HCT116 (cell line): ENCODE measurements around the gene GABBR2. TPM values are rescaled to one million over a fixed set of nuclear protein-coding genes. Genes with fewer than 3 reads are reported as not detected.

Source experiments
- ATAC-seq: fragments of 200-7000 bp; cut with Tn5 transposase; 2 replicates; pipeline ENCODE4 v1.9.1; 2020; ENCODE audit warnings: mild to moderate bottlenecking, moderate library complexity
- BruUV-seq: library from RNA; stranded (reverse); fragments of 400-500 nt; replicated peaks from 2 replicates; lab custom pipeline; 2021; lab: Mats Ljungman, UMichigan
- CTCF ChIA-PET: fragments of 300-600 bp; sonication (Branson Sonifier 250); formaldehyde crosslinking; loops from one replicate; lab custom pipeline; 2021; ENCODE audit warnings: antibody characterized with exemption; lab: Charles Lee
- POLR2A ChIA-PET: fragments of 300-600, 350-600 bp; sonication (Branson Sonifier 250); formaldehyde crosslinking; loops from one replicate; lab custom pipeline; 2021; ENCODE audit warnings: antibody characterized with exemption; lab: Charles Lee
- RAD21 ChIA-PET, 2 experiments: fragments of 300-600 bp; sonication (Branson Sonifier 250); formaldehyde crosslinking; loops; one replicate each; lab custom pipeline; 2023; ENCODE audit warnings: low total read pairs in 2 of 2; ENCODE audit not compliant: uncharacterized antibody in 2 of 2, unreplicated experiment in 2 of 2, low non-redundant PET in 1 of 2; lab: Charles Lee
- DNase-seq: peaks from one replicate; pipeline ENCODE4 v3.0.0-alpha.2; 2010; ENCODE audit warnings: low read depth, low spot score
- H2AFZ ChIP-seq: fragments of 200-600 bp; shearing (Covaris generic), sonication (generic); 2 replicates; pipeline ENCODE4 v1.6.1; 2017; ENCODE audit warnings: low read depth, mixed run types, mixed read lengths, antibody characterized with exemption, low read length; ENCODE audit not compliant: poor library complexity, severe bottlenecking
- H3K27ac ChIP-seq: 2 replicates; pipeline ENCODE4 v1.5.1; 2012; ENCODE audit warnings: low read depth, low read length
- H3K27me3 ChIP-seq: fragments of 200-600 bp; sonication (generic); 2 replicates; pipeline ENCODE4 v1.6.1; 2016; ENCODE audit warnings: mixed run types, low read length, mixed read lengths; ENCODE audit not compliant: insufficient read depth
- H3K36me3 ChIP-seq, 2 experiments: fragments of 200-500 bp in 1 of 2; fragments of 200-600 bp in 1 of 2; sonication (Bioruptor generic) in 1 of 2; sonication (generic) in 1 of 2; 2 replicates each; pipeline versions ENCODE4 v1.5.1 to v1.6.1; 2014 to 2016; ENCODE audit warnings: low read length in 2 of 2, inconsistent platforms in 1 of 2, mixed read lengths in 1 of 2, mixed run types in 1 of 2; ENCODE audit not compliant: insufficient read depth in 2 of 2, control insufficient read depth in 1 of 2
- H3K4me1 ChIP-seq, 2 experiments: fragments of 200-600 bp in 1 of 2; sonication (generic) in 1 of 2; 2 replicates each; pipeline versions ENCODE4 v1.5.1 to v1.6.1; 2012 to 2017; ENCODE audit warnings: low read length in 2 of 2, inconsistent platforms in 1 of 2, mild to moderate bottlenecking in 1 of 2, mixed read lengths in 1 of 2, mixed run types in 1 of 2, moderate library complexity in 1 of 2; ENCODE audit not compliant: insufficient read depth in 2 of 2, control insufficient read depth in 1 of 2
- H3K4me2 ChIP-seq: fragments of 200-600 bp; sonication (generic); 2 replicates; pipeline ENCODE4 v1.6.1; 2017; ENCODE audit warnings: mixed run types, low read length, mixed read lengths
- H3K4me3 ChIP-seq, 2 experiments: fragments of 200-600 bp in 1 of 2; sonication (generic) in 1 of 2; replicated peaks in 1 of 2; 2 replicates each; pipeline ENCODE4 v1.5.1; 2011 to 2016; ENCODE audit warnings: low read length in 2 of 2, control low read depth in 1 of 2, low read depth in 1 of 2, mild to moderate bottlenecking in 1 of 2, mixed read lengths in 1 of 2, mixed run types in 1 of 2
- H3K79me2 ChIP-seq: fragments of 200-600 bp; sonication (generic); 2 replicates; pipeline ENCODE4 v1.6.1; 2017; ENCODE audit warnings: mild to moderate bottlenecking, mixed run types, low read length, moderate library complexity, mixed read lengths; ENCODE audit not compliant: insufficient read depth
- H3K9ac ChIP-seq: fragments of 200-600 bp; sonication (generic); 2 replicates; pipeline ENCODE4 v1.6.1; 2016; ENCODE audit warnings: low read length, mixed read lengths
- H3K9me2 ChIP-seq: fragments of 200-600 bp; sonication (generic), shearing (Covaris generic); 2 replicates; pipeline ENCODE4 v1.6.1; 2017; ENCODE audit warnings: mixed run types, mild to moderate bottlenecking, moderate library complexity; ENCODE audit not compliant: insufficient read depth
- H3K9me3 ChIP-seq, 2 experiments: fragments of 200-500 bp in 1 of 2; fragments of 200-600 bp in 1 of 2; sonication (Bioruptor generic) in 1 of 2; sonication (generic) in 1 of 2; 2 replicates each; pipeline ENCODE4 v1.6.1; 2014 to 2017; ENCODE audit warnings: low read length in 2 of 2, mixed read lengths in 2 of 2, inconsistent platforms in 1 of 2, low read depth in 1 of 2, mild to moderate bottlenecking in 1 of 2, mixed run types in 1 of 2, moderate library complexity in 1 of 2; ENCODE audit not compliant: control insufficient read depth in 1 of 2, insufficient read depth in 1 of 2
- H4K20me1 ChIP-seq: fragments of 200-600 bp; sonication (generic), shearing (Covaris generic); 2 replicates; pipeline ENCODE4 v1.6.1; 2017; ENCODE audit warnings: mixed run types, mild to moderate bottlenecking, moderate library complexity; ENCODE audit not compliant: insufficient read depth
- CBX3 ChIP-seq: IDR thresholded peaks from 2 replicates; pipeline ENCODE4 v1.6.1; 2012; ENCODE audit warnings: low read depth
- CEBPB ChIP-seq: IDR thresholded peaks from 2 replicates; pipeline ENCODE4 v1.6.1; 2012; ENCODE audit warnings: low read depth
- EGR1 ChIP-seq: IDR thresholded peaks from 2 replicates; pipeline ENCODE4 v1.6.1; 2012; ENCODE audit warnings: low read depth
- ELF1 ChIP-seq: IDR thresholded peaks from 2 replicates; pipeline ENCODE4 v1.6.1; 2012; ENCODE audit warnings: low read depth, borderline replicate concordance
- EZH2 ChIP-seq: fragments of 200-600 bp; sonication (generic); IDR thresholded peaks from 2 replicates; pipeline ENCODE4 v1.6.1; 2017; ENCODE audit warnings: antibody characterized with exemption, mixed run types
- EZH2phosphoT487 ChIP-seq: fragments of 200-600 bp; IDR thresholded peaks from 2 replicates; pipeline ENCODE4 v1.6.1; 2018; ENCODE audit warnings: antibody characterized with exemption, borderline replicate concordance
- FOSL1 ChIP-seq: IDR thresholded peaks from 2 replicates; pipeline ENCODE4 v1.6.1; 2012; ENCODE audit warnings: low read depth
- POLR2A ChIP-seq: IDR thresholded peaks from 2 replicates; pipeline ENCODE4 v1.7.0; 2011; ENCODE audit warnings: borderline replicate concordance; ENCODE audit not compliant: insufficient read depth, insufficient read length; ENCODE audit errors: extremely low read depth
- POLR2AphosphoS5 ChIP-seq: IDR thresholded peaks from 2 replicates; pipeline ENCODE4 v1.6.1; 2011; ENCODE audit warnings: mild to moderate bottlenecking, low read depth, low read length, moderate library complexity
- RAD21 ChIP-seq: IDR thresholded peaks from 2 replicates; pipeline ENCODE4 v1.6.1; 2012; ENCODE audit warnings: low read depth, mild to moderate bottlenecking
- SIN3A ChIP-seq: IDR thresholded peaks from 2 replicates; pipeline ENCODE4 v1.6.1; 2012; ENCODE audit warnings: low read depth
- SP1 ChIP-seq: IDR thresholded peaks from 2 replicates; pipeline ENCODE4 v1.6.1; 2012; ENCODE audit warnings: low read depth
- YY1 ChIP-seq: IDR thresholded peaks from 2 replicates; pipeline ENCODE4 v1.6.1; 2011; ENCODE audit warnings: low read length, low read depth, moderate library complexity, mild to moderate bottlenecking; ENCODE audit not compliant: insufficient replicate concordance; ENCODE audit errors: extremely low read depth
- ZFX ChIP-seq: fragments of 450-650 bp; IDR thresholded peaks from 2 replicates; pipeline ENCODE4 v1.6.1; 2017
- ZNF274 ChIP-seq: fragments of 200-500 bp; sonication (Bioruptor generic); IDR thresholded peaks from 2 replicates; pipeline ENCODE4 v1.6.1; 2014; ENCODE audit warnings: mild to moderate bottlenecking, low read depth, low read length, inconsistent platforms
- intact Hi-C: fragments of 100-400 bp; cut with micrococcal nuclease; formaldehyde crosslinking; loops from 2 replicates; pipeline ENCODE4 v1.10.0; 2022
- total RNA-seq: library from RNA; stranded (reverse); gene quantifications from one replicate; pipeline ENCODE4 v1.2.1, GENCODE V29; 2021; ENCODE audit not compliant: unreplicated experiment
- TF ChIP-seq, protein P1 (sequence below): IDR thresholded peaks from 2 replicates; pipeline ENCODE4 v1.6.1; 2012
- TF ChIP-seq, protein P2 (sequence below): IDR thresholded peaks from 2 replicates; pipeline ENCODE4 v1.6.1; 2011; ENCODE audit warnings: mild to moderate bottlenecking, low read length, moderate library complexity; ENCODE audit not compliant: insufficient replicate concordance; ENCODE audit errors: extremely low read depth
- TF ChIP-seq, protein P3 (sequence below): IDR thresholded peaks from 2 replicates; pipeline ENCODE4 v1.6.1; 2012; ENCODE audit warnings: low read depth
- TF ChIP-seq, protein P4 (sequence below), 3 experiments: fragments of 200-600 bp in 1 of 3; sonication (generic) in 1 of 3; IDR thresholded peaks in 2 of 3; conservative IDR thresholded peaks in 1 of 3; 2 replicates each; pipeline ENCODE4 v1.5.1; 2012 to 2017; ENCODE audit warnings: low read depth in 2 of 3, low read length in 2 of 3, antibody characterized with exemption in 1 of 3, borderline replicate concordance in 1 of 3, control low read depth in 1 of 3, mild to moderate bottlenecking in 1 of 3, mixed read lengths in 1 of 3, mixed run types in 1 of 3, moderate library complexity in 1 of 3; ENCODE audit not compliant: insufficient read depth in 1 of 3
- TF ChIP-seq, protein P5 (sequence below): IDR thresholded peaks from 2 replicates; pipeline ENCODE4 v1.6.1; 2012

The GABBR2 gene
- total RNA-seq, 1 experiment from 2014 or later = 0.15 TPM

DNA sequence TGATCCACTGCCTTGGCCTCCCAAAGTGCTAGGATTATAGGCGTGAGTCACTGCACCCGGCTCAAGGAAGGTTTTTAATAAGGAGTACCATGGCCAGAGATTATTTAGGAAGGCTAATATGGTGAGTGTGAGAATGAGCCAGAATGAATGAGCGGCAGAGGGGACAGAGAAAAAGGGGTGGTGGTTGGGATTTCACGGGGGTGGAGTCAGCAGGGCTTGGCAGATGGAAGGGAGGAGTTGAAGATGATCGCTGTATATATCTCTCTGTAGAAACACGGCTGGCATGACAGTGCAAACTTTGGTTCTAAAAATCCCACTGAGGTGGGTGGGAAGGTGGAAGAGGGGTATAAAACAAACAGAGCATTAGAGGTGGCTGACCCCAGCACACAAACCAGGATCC, 276.6 kb downstream of the GABBR2 start:
- ATAC-seq (no peak), DNase-seq (no peak)
- TF ChIP-seq, protein P1, sequence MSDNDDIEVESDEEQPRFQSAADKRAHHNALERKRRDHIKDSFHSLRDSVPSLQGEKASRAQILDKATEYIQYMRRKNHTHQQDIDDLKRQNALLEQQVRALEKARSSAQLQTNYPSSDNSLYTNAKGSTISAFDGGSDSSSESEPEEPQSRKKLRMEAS = no peak
- TF ChIP-seq EZH2 (no peak), ZNF274 (no peak), ELF1 (no peak), CBX3 (no peak), YY1 (no peak), EZH2phosphoT487 (no peak), RAD21 (no peak), CEBPB (no peak), ZFX (no peak), POLR2AphosphoS5 (no peak), POLR2A (no peak), FOSL1 (no peak), SIN3A (no peak), EGR1 (no peak), SP1 (no peak)
- TF ChIP-seq, protein P2, sequence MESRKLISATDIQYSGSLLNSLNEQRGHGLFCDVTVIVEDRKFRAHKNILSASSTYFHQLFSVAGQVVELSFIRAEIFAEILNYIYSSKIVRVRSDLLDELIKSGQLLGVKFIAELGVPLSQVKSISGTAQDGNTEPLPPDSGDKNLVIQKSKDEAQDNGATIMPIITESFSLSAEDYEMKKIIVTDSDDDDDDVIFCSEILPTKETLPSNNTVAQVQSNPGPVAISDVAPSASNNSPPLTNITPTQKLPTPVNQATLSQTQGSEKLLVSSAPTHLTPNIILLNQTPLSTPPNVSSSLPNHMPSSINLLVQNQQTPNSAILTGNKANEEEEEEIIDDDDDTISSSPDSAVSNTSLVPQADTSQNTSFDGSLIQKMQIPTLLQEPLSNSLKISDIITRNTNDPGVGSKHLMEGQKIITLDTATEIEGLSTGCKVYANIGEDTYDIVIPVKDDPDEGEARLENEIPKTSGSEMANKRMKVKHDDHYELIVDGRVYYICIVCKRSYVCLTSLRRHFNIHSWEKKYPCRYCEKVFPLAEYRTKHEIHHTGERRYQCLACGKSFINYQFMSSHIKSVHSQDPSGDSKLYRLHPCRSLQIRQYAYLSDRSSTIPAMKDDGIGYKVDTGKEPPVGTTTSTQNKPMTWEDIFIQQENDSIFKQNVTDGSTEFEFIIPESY = no peak
- TF ChIP-seq, protein P3, sequence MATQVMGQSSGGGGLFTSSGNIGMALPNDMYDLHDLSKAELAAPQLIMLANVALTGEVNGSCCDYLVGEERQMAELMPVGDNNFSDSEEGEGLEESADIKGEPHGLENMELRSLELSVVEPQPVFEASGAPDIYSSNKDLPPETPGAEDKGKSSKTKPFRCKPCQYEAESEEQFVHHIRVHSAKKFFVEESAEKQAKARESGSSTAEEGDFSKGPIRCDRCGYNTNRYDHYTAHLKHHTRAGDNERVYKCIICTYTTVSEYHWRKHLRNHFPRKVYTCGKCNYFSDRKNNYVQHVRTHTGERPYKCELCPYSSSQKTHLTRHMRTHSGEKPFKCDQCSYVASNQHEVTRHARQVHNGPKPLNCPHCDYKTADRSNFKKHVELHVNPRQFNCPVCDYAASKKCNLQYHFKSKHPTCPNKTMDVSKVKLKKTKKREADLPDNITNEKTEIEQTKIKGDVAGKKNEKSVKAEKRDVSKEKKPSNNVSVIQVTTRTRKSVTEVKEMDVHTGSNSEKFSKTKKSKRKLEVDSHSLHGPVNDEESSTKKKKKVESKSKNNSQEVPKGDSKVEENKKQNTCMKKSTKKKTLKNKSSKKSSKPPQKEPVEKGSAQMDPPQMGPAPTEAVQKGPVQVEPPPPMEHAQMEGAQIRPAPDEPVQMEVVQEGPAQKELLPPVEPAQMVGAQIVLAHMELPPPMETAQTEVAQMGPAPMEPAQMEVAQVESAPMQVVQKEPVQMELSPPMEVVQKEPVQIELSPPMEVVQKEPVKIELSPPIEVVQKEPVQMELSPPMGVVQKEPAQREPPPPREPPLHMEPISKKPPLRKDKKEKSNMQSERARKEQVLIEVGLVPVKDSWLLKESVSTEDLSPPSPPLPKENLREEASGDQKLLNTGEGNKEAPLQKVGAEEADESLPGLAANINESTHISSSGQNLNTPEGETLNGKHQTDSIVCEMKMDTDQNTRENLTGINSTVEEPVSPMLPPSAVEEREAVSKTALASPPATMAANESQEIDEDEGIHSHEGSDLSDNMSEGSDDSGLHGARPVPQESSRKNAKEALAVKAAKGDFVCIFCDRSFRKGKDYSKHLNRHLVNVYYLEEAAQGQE = no peak
- TF ChIP-seq, protein P4, sequence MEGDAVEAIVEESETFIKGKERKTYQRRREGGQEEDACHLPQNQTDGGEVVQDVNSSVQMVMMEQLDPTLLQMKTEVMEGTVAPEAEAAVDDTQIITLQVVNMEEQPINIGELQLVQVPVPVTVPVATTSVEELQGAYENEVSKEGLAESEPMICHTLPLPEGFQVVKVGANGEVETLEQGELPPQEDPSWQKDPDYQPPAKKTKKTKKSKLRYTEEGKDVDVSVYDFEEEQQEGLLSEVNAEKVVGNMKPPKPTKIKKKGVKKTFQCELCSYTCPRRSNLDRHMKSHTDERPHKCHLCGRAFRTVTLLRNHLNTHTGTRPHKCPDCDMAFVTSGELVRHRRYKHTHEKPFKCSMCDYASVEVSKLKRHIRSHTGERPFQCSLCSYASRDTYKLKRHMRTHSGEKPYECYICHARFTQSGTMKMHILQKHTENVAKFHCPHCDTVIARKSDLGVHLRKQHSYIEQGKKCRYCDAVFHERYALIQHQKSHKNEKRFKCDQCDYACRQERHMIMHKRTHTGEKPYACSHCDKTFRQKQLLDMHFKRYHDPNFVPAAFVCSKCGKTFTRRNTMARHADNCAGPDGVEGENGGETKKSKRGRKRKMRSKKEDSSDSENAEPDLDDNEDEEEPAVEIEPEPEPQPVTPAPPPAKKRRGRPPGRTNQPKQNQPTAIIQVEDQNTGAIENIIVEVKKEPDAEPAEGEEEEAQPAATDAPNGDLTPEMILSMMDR (IDR thresholded peaks at IDR 0.05 in 2 of 3, conservative IDR thresholded peaks at IDR 0.05 in 1 of 3; ENCODE audit: borderline replicate concordance in 1 of 3, insufficient read depth in 1 of 3, low read depth in 2 of 3, low read length in 2 of 3) = no peak
- TF ChIP-seq, protein P5, sequence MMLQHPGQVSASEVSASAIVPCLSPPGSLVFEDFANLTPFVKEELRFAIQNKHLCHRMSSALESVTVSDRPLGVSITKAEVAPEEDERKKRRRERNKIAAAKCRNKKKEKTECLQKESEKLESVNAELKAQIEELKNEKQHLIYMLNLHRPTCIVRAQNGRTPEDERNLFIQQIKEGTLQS = no peak
- no peak overlapping the region for H2AFZ ChIP-seq
- RAD21 ChIA-PET = no interaction called here
- H3K9me2 ChIP-seq = no peaks in the 10 kb centered on the region
- H4K20me1 ChIP-seq = no peaks in the 10 kb centered on the region
- no peak overlapping the region for H3K4me2 ChIP-seq
- H3K27ac ChIP-seq = no peak overlapping the region
- H3K4me3 ChIP-seq = no peak overlapping the region
- H3K9me3 ChIP-seq = no peaks in the 10 kb centered on the region
- H3K79me2 ChIP-seq = no peaks in the 10 kb centered on the region
- CTCF ChIA-PET = no interaction called here
- H3K4me1 ChIP-seq = no peaks in the 10 kb centered on the region
- intact Hi-C loops = no loop called here
- H3K36me3 ChIP-seq = no peaks in the 10 kb centered on the region
- H3K27me3 ChIP-seq = no peaks in the 10 kb centered on the region
- H3K9ac ChIP-seq = no peak overlapping the region
- BruUV-seq = no TSS peak
- POLR2A ChIA-PET = no interaction called here
